GM12873 (cell line): Measurements from ENCODE around the gene SPEN.

Experiments used
- TF ChIP-seq, protein P1 (sequence below): IDR thresholded peaks from 2 replicates; pipeline ENCODE4 v1.5.1; 2012; ENCODE audit warnings: low read depth, mild to moderate bottlenecking, moderate library complexity, low read length, control low read depth; ENCODE audit not compliant: insufficient read depth; ENCODE audit errors: missing control alignments

Gene SPEN

GRCh38 chr1:15826810-15827507, 20.5 kb upstream of the SPEN start:
- TF ChIP-seq, protein P1, sequence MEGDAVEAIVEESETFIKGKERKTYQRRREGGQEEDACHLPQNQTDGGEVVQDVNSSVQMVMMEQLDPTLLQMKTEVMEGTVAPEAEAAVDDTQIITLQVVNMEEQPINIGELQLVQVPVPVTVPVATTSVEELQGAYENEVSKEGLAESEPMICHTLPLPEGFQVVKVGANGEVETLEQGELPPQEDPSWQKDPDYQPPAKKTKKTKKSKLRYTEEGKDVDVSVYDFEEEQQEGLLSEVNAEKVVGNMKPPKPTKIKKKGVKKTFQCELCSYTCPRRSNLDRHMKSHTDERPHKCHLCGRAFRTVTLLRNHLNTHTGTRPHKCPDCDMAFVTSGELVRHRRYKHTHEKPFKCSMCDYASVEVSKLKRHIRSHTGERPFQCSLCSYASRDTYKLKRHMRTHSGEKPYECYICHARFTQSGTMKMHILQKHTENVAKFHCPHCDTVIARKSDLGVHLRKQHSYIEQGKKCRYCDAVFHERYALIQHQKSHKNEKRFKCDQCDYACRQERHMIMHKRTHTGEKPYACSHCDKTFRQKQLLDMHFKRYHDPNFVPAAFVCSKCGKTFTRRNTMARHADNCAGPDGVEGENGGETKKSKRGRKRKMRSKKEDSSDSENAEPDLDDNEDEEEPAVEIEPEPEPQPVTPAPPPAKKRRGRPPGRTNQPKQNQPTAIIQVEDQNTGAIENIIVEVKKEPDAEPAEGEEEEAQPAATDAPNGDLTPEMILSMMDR: no peak

- TF ChIP-seq, protein P1: no peak
Measured at GRCh38 chr1:15830258-15830657, 17.2 kb upstream of the SPEN start.

DNA sequence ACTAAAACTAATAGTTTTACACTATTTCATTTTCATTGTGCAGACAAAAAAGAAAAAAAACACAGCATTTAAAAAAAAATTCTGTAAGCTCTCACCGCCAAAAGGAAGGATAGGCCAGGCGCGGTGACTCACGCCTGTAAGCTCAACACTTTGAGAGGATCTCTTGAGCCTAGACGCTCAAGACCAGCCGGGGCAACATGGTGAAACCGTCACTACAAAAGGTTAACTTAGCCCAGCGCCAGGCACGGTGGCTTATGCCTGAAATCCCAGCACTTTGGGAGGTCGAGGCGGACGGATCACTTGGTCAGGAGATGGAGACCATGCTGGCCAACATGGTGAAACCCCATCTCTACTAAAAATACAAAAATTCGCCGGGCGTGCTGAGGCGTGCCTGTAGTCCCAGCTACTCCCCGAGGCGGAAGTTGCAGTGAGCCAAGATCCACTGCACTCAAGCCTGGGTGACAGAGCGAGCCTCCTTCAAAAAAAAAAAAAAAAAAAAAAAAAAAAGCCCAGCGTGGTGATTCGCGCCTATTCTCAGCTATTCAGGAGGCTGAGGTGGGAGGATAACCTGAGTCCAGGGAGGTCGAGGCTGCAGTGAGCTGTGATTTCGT, 14.3 kb upstream of the SPEN start:
- TF ChIP-seq, protein P1: no peak

- TF ChIP-seq, protein P1: no peak
Measured at GRCh38 chr1:15833842-15834405, 13.6 kb upstream of the SPEN start.

GRCh38 chr1:15834406-15835204, 12.9 kb upstream of the SPEN start:
- TF ChIP-seq, protein P1: no peak

GRCh38 chr1:15835205-15835740, 12.2 kb upstream of the SPEN start:
- TF ChIP-seq, protein P1: no peak
